Smooth muscle cell (in vitro differentiated cells): ENCODE results near the gene NECTIN3. TPM values are rescaled to one million over a fixed set of nuclear protein-coding genes. Genes with fewer than 3 reads are reported as not detected.

Experiments
- DNase-seq: peaks from one replicate; lab custom pipeline; 2025; ENCODE audit not compliant: unreplicated experiment; lab: John Stamatoyannopoulos, UW
- H2AFZ ChIP-seq: fragments of 200-600 bp; sonication (generic); 2 replicates; pipeline ENCODE4 v1.6.0; 2016; ENCODE audit warnings: antibody characterized with exemption, low read depth, mild to moderate bottlenecking
- H3F3A ChIP-seq: fragments of 200-600 bp; sonication (generic); 2 replicates; pipeline ENCODE4 v1.6.0; 2017; ENCODE audit warnings: antibody characterized with exemption, low read depth
- H3K27ac ChIP-seq: fragments of 200-600 bp; sonication (generic); 2 replicates; pipeline ENCODE4 v1.5.1; 2016; ENCODE audit warnings: low read depth, mild to moderate bottlenecking
- H3K27me3 ChIP-seq: fragments of 200-600 bp; sonication (generic); 2 replicates; pipeline ENCODE4 v1.6.1; 2016; ENCODE audit warnings: low read depth, mild to moderate bottlenecking
- H3K36me3 ChIP-seq: fragments of 200-600 bp; sonication (generic); 2 replicates; pipeline ENCODE4 v1.5.1; 2016; ENCODE audit warnings: low read depth
- H3K4me1 ChIP-seq: fragments of 200-600 bp; sonication (generic); 2 replicates; pipeline ENCODE4 v1.5.1; 2016; ENCODE audit warnings: low read depth
- H3K4me2 ChIP-seq: fragments of 200-600 bp; sonication (generic); 2 replicates; pipeline ENCODE4 v1.6.0; 2016; ENCODE audit warnings: mild to moderate bottlenecking
- H3K4me3 ChIP-seq: fragments of 200-600 bp; sonication (generic); 2 replicates; pipeline ENCODE4 v1.5.1; 2016; ENCODE audit warnings: mild to moderate bottlenecking
- H3K79me2 ChIP-seq: fragments of 200-600 bp; sonication (generic); 2 replicates; pipeline ENCODE4 v1.6.0; 2016; ENCODE audit warnings: low read depth, mild to moderate bottlenecking
- H3K9ac ChIP-seq: fragments of 200-600 bp; sonication (generic); 2 replicates; pipeline ENCODE4 v1.6.0; 2016; ENCODE audit warnings: low read depth
- H3K9me3 ChIP-seq: fragments of 200-600 bp; sonication (generic); replicated peaks from 2 replicates; pipeline ENCODE4 v1.5.1; 2016; ENCODE audit warnings: low read depth
- H4K20me1 ChIP-seq: fragments of 200-600 bp; sonication (generic); 2 replicates; pipeline ENCODE4 v1.6.0; 2016; ENCODE audit warnings: low read depth
- WGBS: methylation state at CpG from one replicate; pipeline ENCODE4 v1.1.7; 2016; ENCODE audit warnings: low lambda C conversion rate; 5-methylcytosine and 5-hydroxymethylcytosine counted together
- polyA plus RNA-seq: library from polyadenylated mRNA; unstranded; fragments of >200 nt; fragmentation: Nextera tagmentation; extraction: Ambion mirVana; gene quantifications from 2 replicates; pipeline ENCODE4 v1.2.1, GENCODE V29; 2016
- total RNA-seq: library from RNA; depleted of rRNA; stranded (reverse); fragments of >200 nt; gene quantifications from 2 replicates; pipeline ENCODE4 v1.2.3, GENCODE V29; 2014
- TF ChIP-seq, protein P1 (sequence below): fragments of 200-600 bp; sonication (generic); IDR thresholded peaks from 2 replicates; pipeline ENCODE4 v1.5.1; 2017; ENCODE audit warnings: borderline replicate concordance, mild to moderate bottlenecking, antibody characterized with exemption; ENCODE audit not compliant: insufficient read depth, poor library complexity, severe bottlenecking

The NECTIN3 gene
- total and polyA plus RNA-seq, 2 experiments from 2014 or later: 10.4 to 76.3 TPM

DNA sequence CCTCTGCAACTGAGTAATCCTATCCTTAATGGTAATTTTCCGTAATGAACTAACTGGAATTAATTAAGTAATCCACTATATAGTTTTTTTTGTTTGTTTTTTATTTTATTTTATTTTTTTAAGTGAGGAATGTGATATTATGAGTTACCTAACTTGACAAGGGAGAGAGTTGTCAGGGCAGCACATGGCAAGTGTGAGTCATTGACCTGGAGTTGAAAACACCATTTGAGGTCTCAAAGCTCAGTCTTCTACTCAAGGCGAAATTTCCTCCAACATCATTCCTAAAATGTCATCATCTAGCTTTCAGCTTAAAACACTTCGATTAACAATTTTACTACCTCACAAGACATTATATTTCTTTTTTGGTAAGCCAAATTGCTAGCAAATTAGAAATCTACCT, 87.8 kb downstream of the NECTIN3 start:
- H3K27me3 ChIP-seq: no peaks in the 10 kb centered on the region
- TF ChIP-seq, protein P1, sequence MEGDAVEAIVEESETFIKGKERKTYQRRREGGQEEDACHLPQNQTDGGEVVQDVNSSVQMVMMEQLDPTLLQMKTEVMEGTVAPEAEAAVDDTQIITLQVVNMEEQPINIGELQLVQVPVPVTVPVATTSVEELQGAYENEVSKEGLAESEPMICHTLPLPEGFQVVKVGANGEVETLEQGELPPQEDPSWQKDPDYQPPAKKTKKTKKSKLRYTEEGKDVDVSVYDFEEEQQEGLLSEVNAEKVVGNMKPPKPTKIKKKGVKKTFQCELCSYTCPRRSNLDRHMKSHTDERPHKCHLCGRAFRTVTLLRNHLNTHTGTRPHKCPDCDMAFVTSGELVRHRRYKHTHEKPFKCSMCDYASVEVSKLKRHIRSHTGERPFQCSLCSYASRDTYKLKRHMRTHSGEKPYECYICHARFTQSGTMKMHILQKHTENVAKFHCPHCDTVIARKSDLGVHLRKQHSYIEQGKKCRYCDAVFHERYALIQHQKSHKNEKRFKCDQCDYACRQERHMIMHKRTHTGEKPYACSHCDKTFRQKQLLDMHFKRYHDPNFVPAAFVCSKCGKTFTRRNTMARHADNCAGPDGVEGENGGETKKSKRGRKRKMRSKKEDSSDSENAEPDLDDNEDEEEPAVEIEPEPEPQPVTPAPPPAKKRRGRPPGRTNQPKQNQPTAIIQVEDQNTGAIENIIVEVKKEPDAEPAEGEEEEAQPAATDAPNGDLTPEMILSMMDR: no peak
- DNase-seq: no peak
- no peak overlapping the region for H3K4me2 ChIP-seq
- H3K4me1 ChIP-seq: no peaks in the 10 kb centered on the region
- no peak overlapping the region for H2AFZ ChIP-seq
- H3K27ac ChIP-seq: no peak overlapping the region
- H4K20me1 ChIP-seq: no peaks in the 10 kb centered on the region
- H3F3A ChIP-seq: no peaks in the 10 kb centered on the region
- 84% methylated on average over 3 of the region's 3 CpGs for WGBS
- no peak overlapping the region for H3K9ac ChIP-seq
- H3K36me3 ChIP-seq: no peaks in the 10 kb centered on the region
- H3K9me3 ChIP-seq: no peaks in the 10 kb centered on the region
- H3K79me2 ChIP-seq: no peaks in the 10 kb centered on the region
- no peak overlapping the region for H3K4me3 ChIP-seq

- no peak overlapping the region for H3K27ac ChIP-seq
- 98% methylated on average over 3 of the region's 3 CpGs for WGBS
- H3K79me2 ChIP-seq: no peaks in the 10 kb centered on the region
- no peaks in the 10 kb centered on the region for H3K4me1 ChIP-seq
- H3K4me3 ChIP-seq: no peak overlapping the region
- no peaks in the 10 kb centered on the region for H4K20me1 ChIP-seq
- H3K4me2 ChIP-seq: no peak overlapping the region
- no peaks in the 10 kb centered on the region for H3K27me3 ChIP-seq
- H3F3A ChIP-seq: no peaks in the 10 kb centered on the region
- H3K9ac ChIP-seq: no peak overlapping the region
- no peaks in the 10 kb centered on the region for H3K36me3 ChIP-seq
- H3K9me3 ChIP-seq: no peaks in the 10 kb centered on the region
- no peak for DNase-seq
- H2AFZ ChIP-seq: no peak overlapping the region
- TF ChIP-seq, protein P1: no peak
Observed at GRCh38 chr3:111164621-111165020, 93.0 kb downstream of the NECTIN3 start.

DNA sequence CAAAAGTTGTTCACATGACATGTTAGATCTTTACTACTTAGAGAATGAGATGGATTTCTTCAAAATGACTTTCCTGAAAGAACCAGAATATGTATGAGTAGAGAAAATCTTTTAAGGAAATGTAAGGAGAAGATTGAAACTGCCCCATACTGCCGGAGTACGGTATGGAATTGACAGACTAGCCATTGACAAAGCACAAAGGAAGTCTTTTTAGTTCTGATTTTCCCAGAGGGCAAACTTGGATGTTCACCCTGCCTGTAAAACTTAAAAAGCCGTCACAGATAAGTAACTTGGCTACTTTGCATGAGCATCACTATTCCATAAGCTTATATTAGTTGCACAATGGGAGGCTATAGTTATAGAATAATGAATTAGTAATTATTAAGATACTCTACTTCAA, 93.8 kb downstream of the NECTIN3 start:
- no peak overlapping the region for H3K4me2 ChIP-seq
- no peak overlapping the region for H3K27ac ChIP-seq
- H4K20me1 ChIP-seq: no peaks in the 10 kb centered on the region
- WGBS: 84% methylated on average over 3 of the region's 3 CpGs
- H3K4me3 ChIP-seq: no peak overlapping the region
- no peaks in the 10 kb centered on the region for H3K4me1 ChIP-seq
- no peaks in the 10 kb centered on the region for H3K9me3 ChIP-seq
- no peaks in the 10 kb centered on the region for H3K36me3 ChIP-seq
- no peaks in the 10 kb centered on the region for H3F3A ChIP-seq
- H3K27me3 ChIP-seq: no peaks in the 10 kb centered on the region
- H3K9ac ChIP-seq: no peak overlapping the region
- no peaks in the 10 kb centered on the region for H3K79me2 ChIP-seq
- no peak overlapping the region for H2AFZ ChIP-seq
- no peak for DNase-seq
- TF ChIP-seq, protein P1: no peak

GRCh38 chr3:111173328-111173900, 101.8 kb downstream of the NECTIN3 start:
- Histone ChIP-seq H3K79me2 (no peaks in the 10 kb centered on the region), H3K36me3 (peaks cover 3% of the 10 kb centered on the region), H4K20me1 (no peaks in the 10 kb centered on the region), H2AFZ (no peak overlapping the region), H3F3A (no peaks in the 10 kb centered on the region), H3K9ac (no peak overlapping the region), H3K9me3 (no peaks in the 10 kb centered on the region), H3K4me2 (no peak overlapping the region), H3K27ac (no peak overlapping the region), H3K27me3 (no peaks in the 10 kb centered on the region), H3K4me1 (no peaks in the 10 kb centered on the region), H3K4me3 (no peak overlapping the region)
- TF ChIP-seq, protein P1: no peak
- DNase-seq: no peak
- 95% methylated on average over 2 of the region's 2 CpGs for WGBS
